GM23248 (cell line): ENCODE data around the gene TEAD1. TPM values are rescaled to one million over a fixed set of nuclear protein-coding genes. Genes with fewer than 3 reads are reported as not detected.
A peak's percentile ranks its signal among the peaks of the same experiment; 100 is the strongest.

ENCODE experiments used
- DNase-seq: peaks from one replicate; pipeline ENCODE4 v3.0.0-alpha.2; 2015
- H2AFZ ChIP-seq: fragments of 200-600 bp; sonication (generic); 2 replicates; pipeline ENCODE4 v1.6.1; 2016; ENCODE audit warnings: antibody characterized with exemption
- H3F3A ChIP-seq: fragments of 200-600 bp; sonication (generic); 2 replicates; pipeline ENCODE4 v1.6.1; 2016; ENCODE audit warnings: mild to moderate bottlenecking, antibody characterized with exemption, mixed run types; ENCODE audit not compliant: insufficient read depth
- H3K27ac ChIP-seq: fragments of 200-600 bp; sonication (generic); 2 replicates; pipeline ENCODE4 v1.5.1; 2016; ENCODE audit warnings: mild to moderate bottlenecking
- H3K27me3 ChIP-seq: fragments of 200-600 bp; sonication (generic); replicated peaks from 2 replicates; pipeline ENCODE4 v1.6.1; 2016; ENCODE audit warnings: mild to moderate bottlenecking; ENCODE audit not compliant: insufficient read depth
- H3K36me3 ChIP-seq: fragments of 200-600 bp; sonication (generic); 2 replicates; pipeline ENCODE4 v1.6.1; 2016; ENCODE audit warnings: low read depth, mild to moderate bottlenecking
- H3K4me1 ChIP-seq: fragments of 200-600 bp; sonication (generic); 2 replicates; pipeline ENCODE4 v1.6.1; 2016; ENCODE audit warnings: mild to moderate bottlenecking; ENCODE audit not compliant: insufficient read depth
- H3K4me2 ChIP-seq: fragments of 200-600 bp; sonication (generic); one replicate; pipeline ENCODE4 v1.6.1; 2016; ENCODE audit warnings: mild to moderate bottlenecking; ENCODE audit not compliant: unreplicated experiment
- H3K4me3 ChIP-seq: fragments of 200-600 bp; sonication (generic); 2 replicates; pipeline ENCODE4 v1.5.1; 2016; ENCODE audit warnings: mild to moderate bottlenecking
- H3K79me2 ChIP-seq: fragments of 200-600 bp; sonication (generic); 2 replicates; pipeline ENCODE4 v1.6.1; 2016; ENCODE audit warnings: mild to moderate bottlenecking; ENCODE audit not compliant: insufficient read depth
- H3K9ac ChIP-seq: fragments of 200-600 bp; sonication (generic); 2 replicates; pipeline ENCODE4 v1.6.1; 2016; ENCODE audit warnings: mild to moderate bottlenecking
- H3K9me2 ChIP-seq: fragments of 200-600 bp; sonication (generic); 2 replicates; pipeline ENCODE4 v1.6.1; 2016; ENCODE audit warnings: mixed run types, mild to moderate bottlenecking, moderate library complexity; ENCODE audit not compliant: insufficient read depth
- H3K9me3 ChIP-seq: fragments of 200-600 bp; sonication (generic); one replicate; pipeline ENCODE4 v1.6.1; 2017; ENCODE audit warnings: low read depth
- H4K20me1 ChIP-seq: fragments of 200-600 bp; sonication (generic); 2 replicates; pipeline ENCODE4 v1.6.0; 2016; ENCODE audit not compliant: insufficient read depth
- EZH2 ChIP-seq: fragments of 200-600 bp; sonication (generic); IDR thresholded peaks from 2 replicates; pipeline ENCODE4 v1.6.1; 2018; ENCODE audit warnings: antibody characterized with exemption, mild to moderate bottlenecking; ENCODE audit not compliant: insufficient read depth, poor library complexity, severe bottlenecking
- EZH2phosphoT487 ChIP-seq: fragments of 200-600 bp; sonication (generic); IDR thresholded peaks from 2 replicates; pipeline ENCODE4 v1.6.1; 2018; ENCODE audit warnings: antibody characterized with exemption, moderate library complexity, mild to moderate bottlenecking, low read depth; ENCODE audit not compliant: insufficient read depth
- WGBS, 2 experiments: methylation state at CpG; one replicate each; pipeline ENCODE4 v1.1.6; 2015 to 2017; ENCODE audit warnings: low lambda C conversion rate in 2 of 2, low coverage in 1 of 2; ENCODE audit errors: missing lambda C conversion rate in 2 of 2; 5-methylcytosine and 5-hydroxymethylcytosine counted together
- in situ Hi-C: fragments of 300-500 bp; cut with MboI; formaldehyde crosslinking; loops from 2 replicates; pipeline ENCODE4 v1.15.0; 2020
- polyA plus RNA-seq: library from polyadenylated mRNA; unstranded; fragments of >200 nt; fragmentation: Nextera tagmentation; extraction: Ambion mirVana; gene quantifications from 2 replicates; pipeline ENCODE4 v1.2.1, GENCODE V29; 2016
- total RNA-seq: library from RNA; depleted of rRNA; stranded (reverse); fragments of >200 nt; shearing (Covaris generic); gene quantifications from 2 replicates; pipeline ENCODE4 v1.2.3, GENCODE V29; 2014

The TEAD1 gene
- total and polyA plus RNA-seq, 2 experiments from 2014 or later: 52.3 to 144 TPM

GRCh38 chr11:12733091-12733490, 58.9 kb downstream of the TEAD1 start:
- H3K9ac ChIP-seq: no peak overlapping the region
- no peak for DNase-seq
- H3K79me2 ChIP-seq: peaks cover 100% of the 10 kb centered on the region
- H4K20me1 ChIP-seq: peaks cover 49% of the 10 kb centered on the region
- peaks cover 29% of the 10 kb centered on the region for H3K4me1 ChIP-seq
- WGBS, 2 experiments: 94 to 97% methylated on average over 2 of the region's 2 CpGs
- H2AFZ ChIP-seq: no peak overlapping the region
- TF ChIP-seq EZH2 (no peak), EZH2phosphoT487 (no peak)
- H3F3A ChIP-seq: peaks cover 23% of the 10 kb centered on the region; the same call in 1 of the 2 replicates
- H3K4me3 ChIP-seq: no peak overlapping the region
- H3K27me3 ChIP-seq: no peaks in the 10 kb centered on the region
- H3K4me2 ChIP-seq: no peak overlapping the region
- H3K9me3 ChIP-seq: no peaks in the 10 kb centered on the region
- in situ Hi-C loops: no loop called here
- H3K36me3 ChIP-seq: no peaks in the 10 kb centered on the region
- H3K9me2 ChIP-seq: no peaks in the 10 kb centered on the region
- no peak overlapping the region for H3K27ac ChIP-seq

- Histone ChIP-seq H2AFZ (no peak overlapping the region), H3F3A (peaks cover 23% of the 10 kb centered on the region; the same call in 1 of the 2 replicates), H3K9ac (no peak overlapping the region), H4K20me1 (peaks cover 39% of the 10 kb centered on the region), H3K27ac (no peak overlapping the region), H3K9me2 (no peaks in the 10 kb centered on the region), H3K79me2 (peaks cover 100% of the 10 kb centered on the region), H3K9me3 (no peaks in the 10 kb centered on the region), H3K36me3 (no peaks in the 10 kb centered on the region), H3K4me3 (no peak overlapping the region), H3K4me1 (peaks cover 25% of the 10 kb centered on the region), H3K4me2 (no peak overlapping the region), H3K27me3 (no peaks in the 10 kb centered on the region)
- in situ Hi-C loops: no loop called here
- 59 to 75% methylated on average over 4 of the region's 4 CpGs for WGBS, 2 experiments
- TF ChIP-seq EZH2phosphoT487 (no peak), EZH2 (no peak)
- no peak for DNase-seq
These were observed 60.4 kb downstream of the TEAD1 start for GRCh38 chr11:12734625-12735024.

GRCh38 chr11:12735262-12735661, 61.0 kb downstream of the TEAD1 start:
- H3F3A ChIP-seq: peaks cover 23% of the 10 kb centered on the region; the same call in 1 of the 2 replicates
- H3K27ac ChIP-seq: no peak overlapping the region
- H3K4me1 ChIP-seq: peaks cover 25% of the 10 kb centered on the region
- WGBS, 2 experiments: 63 to 69% methylated on average over 7 of the region's 7 CpGs
- peak overlapping the region; percentile 11 for H3K4me2 ChIP-seq
- no peaks in the 10 kb centered on the region for H3K36me3 ChIP-seq
- DNase-seq: peak; percentile 34
- no peak overlapping the region for H3K4me3 ChIP-seq
- no peak overlapping the region for H2AFZ ChIP-seq
- no peak for TF ChIP-seq EZH2phosphoT487
- TF ChIP-seq EZH2: no peak
- in situ Hi-C loops: no loop called here
- peaks cover 100% of the 10 kb centered on the region for H3K79me2 ChIP-seq
- H3K9me3 ChIP-seq: no peaks in the 10 kb centered on the region
- no peak overlapping the region for H3K9ac ChIP-seq
- H3K27me3 ChIP-seq: no peaks in the 10 kb centered on the region
- peaks cover 43% of the 10 kb centered on the region for H4K20me1 ChIP-seq
- H3K9me2 ChIP-seq: no peaks in the 10 kb centered on the region

- Histone ChIP-seq H3K79me2 (peaks cover 100% of the 10 kb centered on the region), H3K9ac (no peak overlapping the region), H3K4me3 (no peak overlapping the region), H3K9me3 (no peaks in the 10 kb centered on the region), H3K27ac (no peak overlapping the region), H3K36me3 (no peaks in the 10 kb centered on the region), H3K9me2 (no peaks in the 10 kb centered on the region), H2AFZ (no peak overlapping the region), H4K20me1 (peaks cover 45% of the 10 kb centered on the region), H3K27me3 (no peaks in the 10 kb centered on the region), H3K4me2 (no peak overlapping the region), H3F3A (peaks cover 19% of the 10 kb centered on the region; the same call in 1 of the 2 replicates), H3K4me1 (peaks cover 19% of the 10 kb centered on the region)
- TF ChIP-seq EZH2 (no peak), EZH2phosphoT487 (no peak)
- 92 to 98% methylated on average over 2 of the region's 2 CpGs for WGBS, 2 experiments
- in situ Hi-C loops: no loop called here
- DNase-seq: no peak
These were observed 62.8 kb downstream of the TEAD1 start for GRCh38 chr11:12737024-12737423.
